Measurements from ENCODE around the gene SGO2.
A peak's percentile ranks its signal among the peaks of the same experiment; 100 is the strongest.

SGO2 gene

DNA sequence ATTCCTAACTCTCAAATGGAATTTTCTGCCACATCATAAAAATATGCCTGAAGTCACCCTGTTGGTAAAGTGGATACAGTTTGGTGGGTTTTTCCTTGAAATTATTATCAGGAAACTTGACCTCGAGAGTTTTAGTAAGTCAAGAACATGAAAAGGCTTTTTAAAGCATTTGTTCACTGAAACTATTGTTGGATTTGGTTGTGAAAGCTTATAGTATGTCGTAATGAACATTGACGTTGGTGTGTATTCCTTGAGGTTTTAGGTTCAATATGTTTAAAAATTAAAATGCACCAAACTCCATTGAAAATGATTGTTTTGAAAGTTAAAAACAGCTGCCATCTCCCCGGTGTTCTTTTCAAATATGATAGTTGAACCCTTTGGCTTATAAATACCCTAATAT lies 90.6 kb downstream of the SGO2 start:
- TF ChIP-seq GATA3 (IDR thresholded peaks at IDR 0.05; ENCODE audit: low read depth, low read length) (no peak), GATA2 (IDR thresholded peaks at IDR 0.05; ENCODE audit: low read depth, low read length) (no peak)

DNA sequence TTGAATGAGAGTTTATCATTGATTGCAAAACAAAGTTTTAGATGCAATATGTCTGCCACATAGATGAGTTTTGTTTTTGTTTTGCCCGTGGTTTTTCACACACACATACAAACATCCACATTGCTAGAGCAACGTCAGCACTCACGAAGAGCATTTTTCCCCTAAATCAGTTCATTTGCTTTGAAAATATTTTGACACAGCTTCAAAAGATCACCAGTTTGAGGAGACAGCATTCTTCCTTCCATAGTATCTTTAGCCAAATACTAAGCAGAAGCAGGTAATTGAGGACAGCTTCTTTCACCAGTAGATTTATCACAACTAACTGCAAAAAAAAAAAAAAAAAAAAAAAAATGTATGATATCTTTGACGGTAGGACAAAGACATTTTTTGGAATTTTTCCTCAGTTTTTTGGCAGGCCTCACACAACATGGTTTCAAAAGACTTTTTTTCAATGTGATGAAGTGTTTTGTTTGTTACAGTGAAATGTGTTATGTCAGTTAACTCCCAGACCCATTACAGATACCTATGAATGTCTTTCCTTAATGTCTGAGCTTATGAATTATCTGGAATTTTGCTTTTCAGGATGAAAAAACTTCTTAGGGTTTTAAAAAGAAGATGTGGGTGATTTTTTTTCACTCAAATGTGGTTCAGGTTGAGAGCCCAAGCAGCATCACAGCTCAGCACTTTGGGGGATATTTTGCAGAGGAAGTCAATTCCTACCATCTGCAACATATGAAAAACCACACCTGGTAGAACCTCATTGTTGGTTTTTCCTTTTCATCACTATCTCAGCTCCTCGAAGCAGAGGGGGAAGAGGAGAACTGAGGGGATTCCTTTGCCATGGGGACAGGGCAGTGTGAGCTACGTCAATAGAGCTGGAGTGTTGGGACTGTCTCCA lies 91.4 kb downstream of the SGO2 start:
- TF ChIP-seq GATA2 (IDR thresholded peaks at IDR 0.05; ENCODE audit: low read depth, low read length), result no peak
- no peak for TF ChIP-seq GATA3 (IDR thresholded peaks at IDR 0.05; ENCODE audit: low read depth, low read length)

DNA sequence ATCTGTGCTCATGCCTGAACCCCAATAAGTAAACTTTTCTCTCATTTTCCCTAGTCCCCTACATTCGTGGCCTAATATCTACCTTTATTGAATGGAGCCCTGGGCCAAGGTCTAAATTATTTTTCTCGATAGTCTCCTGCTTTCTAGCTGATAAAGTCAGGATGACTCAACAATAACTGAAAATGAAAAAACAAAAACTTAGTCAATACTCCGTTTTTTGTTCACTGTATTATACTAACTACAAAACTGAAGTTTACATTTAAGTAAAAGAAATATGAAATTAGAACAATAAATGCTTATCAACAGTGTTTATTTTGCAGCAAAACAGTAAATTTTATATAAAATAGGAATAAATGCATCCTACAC lies 92.0 kb downstream of the SGO2 start:
- TF ChIP-seq GATA3 (IDR thresholded peaks at IDR 0.05; ENCODE audit: low read depth, low read length) (no peak), GATA2 (IDR thresholded peaks at IDR 0.05; ENCODE audit: low read depth, low read length) (no peak)

DNA sequence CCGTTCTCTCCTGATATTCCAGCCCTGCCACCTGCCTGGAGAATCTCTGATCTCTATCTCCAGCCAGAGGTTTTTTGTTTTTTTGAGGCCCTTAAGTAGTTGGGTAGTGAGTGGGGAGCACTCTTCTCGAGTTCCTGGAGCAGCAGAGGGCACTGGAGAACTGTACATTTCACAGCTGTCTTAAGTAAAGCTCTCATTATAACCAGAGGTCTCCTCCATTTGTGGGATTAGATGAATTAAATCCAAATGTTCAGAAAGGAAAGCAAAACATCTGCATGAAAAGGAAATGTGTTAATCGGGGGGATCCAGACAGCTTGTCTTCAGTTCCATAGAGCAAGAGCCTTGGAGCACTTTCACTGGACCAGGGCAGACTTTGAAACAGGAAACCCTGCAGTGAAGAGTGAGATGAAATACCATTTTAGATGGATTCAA lies 92.6 kb downstream of the SGO2 start:
- peak; percentile 52; the same call in 1 of the 2 replicates for TF ChIP-seq GATA2 (IDR thresholded peaks at IDR 0.05; ENCODE audit: low read depth, low read length)
- TF ChIP-seq GATA3 (IDR thresholded peaks at IDR 0.05; ENCODE audit: low read depth, low read length), result 0 out of 2 replicates have a peak, but pooled peaks have one; percentile 5

DNA sequence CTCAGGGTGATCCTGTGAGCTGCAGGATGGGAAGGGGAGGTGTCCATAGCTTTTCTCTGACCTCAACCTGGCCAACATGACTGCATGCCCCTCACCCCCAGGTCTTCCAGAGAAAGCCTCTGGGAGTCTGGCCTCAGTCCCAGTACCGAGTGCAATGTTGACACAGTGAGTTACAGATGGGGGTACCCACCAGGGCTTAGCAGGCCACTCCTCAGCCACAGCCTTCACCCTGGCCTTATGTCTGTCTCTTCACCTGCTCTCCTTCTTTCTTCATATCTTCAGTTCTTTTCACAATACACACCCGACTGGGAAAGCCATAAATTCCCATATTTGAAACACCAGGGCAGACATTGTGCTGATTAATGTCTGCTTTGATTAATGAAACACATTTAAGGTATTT lies 93.3 kb downstream of the SGO2 start:
- no peak for TF ChIP-seq GATA2 (IDR thresholded peaks at IDR 0.05; ENCODE audit: low read depth, low read length)
- TF ChIP-seq GATA3 (IDR thresholded peaks at IDR 0.05; ENCODE audit: low read depth, low read length), result no peak

DNA sequence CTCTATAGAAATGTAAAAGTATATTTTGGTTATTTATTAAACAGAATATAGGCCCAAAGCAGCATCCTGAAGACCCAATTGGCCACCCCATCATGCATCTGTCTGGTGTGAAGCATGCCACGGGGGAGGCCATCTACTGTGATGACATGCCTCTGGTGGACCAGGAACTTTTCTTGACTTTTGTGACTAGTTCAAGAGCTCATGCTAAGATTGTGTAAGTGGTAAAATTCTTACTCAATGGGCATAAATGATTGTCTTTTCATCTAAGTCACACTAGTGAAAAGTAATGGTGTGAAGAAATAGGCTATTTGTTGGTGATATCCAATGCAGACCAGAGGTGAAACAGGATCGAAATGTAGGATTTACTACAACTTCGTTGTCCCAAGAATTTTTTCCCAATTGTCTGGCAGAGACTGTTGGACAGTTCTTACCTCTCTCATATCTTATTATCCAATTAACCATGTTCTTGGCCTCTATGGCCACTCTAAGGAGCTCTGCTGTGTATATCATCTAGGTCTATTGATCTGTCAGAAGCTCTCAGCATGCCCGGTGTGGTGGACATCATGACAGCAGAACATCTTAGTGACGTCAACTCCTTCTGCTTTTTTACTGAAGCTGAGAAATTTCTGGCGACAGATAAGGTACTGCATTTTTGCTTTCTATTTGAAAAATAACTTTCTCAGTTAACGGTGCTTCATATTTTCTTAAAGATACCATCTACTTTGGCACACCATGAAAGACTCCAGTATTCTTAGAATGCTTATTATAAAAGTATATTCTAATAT lies 94.8 kb downstream of the SGO2 start:
- TF ChIP-seq GATA3 (IDR thresholded peaks at IDR 0.05; ENCODE audit: low read depth, low read length) (no peak), GATA2 (IDR thresholded peaks at IDR 0.05; ENCODE audit: low read depth, low read length) (no peak)

DNA sequence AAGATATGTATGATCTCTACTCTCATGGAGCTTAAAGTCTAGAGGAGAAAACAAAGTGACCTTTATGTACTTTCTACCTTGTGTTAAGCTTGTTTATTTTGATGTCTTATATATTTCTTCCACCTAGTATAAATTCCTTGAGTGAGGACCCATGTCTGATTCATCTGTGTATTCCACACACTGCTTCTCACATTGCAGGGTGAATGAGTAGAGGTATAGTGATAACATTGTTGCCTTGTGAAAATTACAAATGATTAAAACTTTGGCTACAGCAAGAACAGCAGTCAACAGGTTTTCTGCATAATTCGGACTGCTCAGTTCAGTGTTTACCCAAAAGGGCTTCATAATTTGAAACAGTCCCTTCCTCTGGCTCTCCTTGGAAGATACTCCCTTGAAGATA lies 96.1 kb downstream of the SGO2 start:
- no peak for TF ChIP-seq GATA3 (IDR thresholded peaks at IDR 0.05; ENCODE audit: low read depth, low read length)
- no peak for TF ChIP-seq GATA2 (IDR thresholded peaks at IDR 0.05; ENCODE audit: low read depth, low read length)

DNA sequence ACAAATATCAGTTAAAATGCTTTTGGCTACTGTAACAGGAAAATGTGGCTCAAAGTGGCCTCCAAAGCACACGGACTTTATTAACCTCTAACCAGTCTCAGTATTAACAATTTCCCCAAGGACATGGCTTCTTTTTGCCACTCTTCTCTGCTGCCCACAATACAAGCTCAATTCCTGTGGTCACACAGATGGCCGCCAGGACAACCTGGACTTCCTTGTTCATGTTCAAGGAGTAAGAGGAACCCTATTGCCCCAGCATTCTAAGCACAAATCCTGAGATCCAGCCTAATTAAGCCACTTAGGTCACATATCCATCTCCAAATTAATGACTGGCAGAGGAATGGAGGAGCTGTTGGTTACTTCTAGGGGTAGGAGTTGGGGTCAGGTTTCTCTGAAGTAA lies 98.0 kb downstream of the SGO2 start:
- TF ChIP-seq GATA3 (IDR thresholded peaks at IDR 0.05; ENCODE audit: low read depth, low read length) (no peak), GATA2 (IDR thresholded peaks at IDR 0.05; ENCODE audit: low read depth, low read length) (no peak)

DNA sequence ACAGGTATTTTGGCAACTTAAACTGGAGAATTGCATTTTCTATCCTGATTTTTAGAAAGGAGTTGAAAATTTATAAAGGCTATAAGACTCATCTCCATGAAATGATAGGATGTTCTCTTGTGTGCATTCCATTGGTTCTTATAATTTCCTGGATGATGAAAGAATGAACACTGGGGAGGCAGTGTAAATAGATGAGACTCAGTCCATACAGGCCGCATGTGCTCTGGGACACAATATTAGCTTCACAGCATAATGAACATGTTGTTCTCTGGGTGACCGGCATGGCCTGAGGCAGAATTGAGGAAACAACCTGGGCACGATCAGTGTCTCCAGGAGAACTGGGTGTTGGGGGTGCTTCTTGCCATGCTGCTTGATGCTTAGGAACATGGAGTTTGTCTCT lies 98.7 kb downstream of the SGO2 start:
- no peak for TF ChIP-seq GATA3 (IDR thresholded peaks at IDR 0.05; ENCODE audit: low read depth, low read length)
- no peak for TF ChIP-seq GATA2 (IDR thresholded peaks at IDR 0.05; ENCODE audit: low read depth, low read length)

DNA sequence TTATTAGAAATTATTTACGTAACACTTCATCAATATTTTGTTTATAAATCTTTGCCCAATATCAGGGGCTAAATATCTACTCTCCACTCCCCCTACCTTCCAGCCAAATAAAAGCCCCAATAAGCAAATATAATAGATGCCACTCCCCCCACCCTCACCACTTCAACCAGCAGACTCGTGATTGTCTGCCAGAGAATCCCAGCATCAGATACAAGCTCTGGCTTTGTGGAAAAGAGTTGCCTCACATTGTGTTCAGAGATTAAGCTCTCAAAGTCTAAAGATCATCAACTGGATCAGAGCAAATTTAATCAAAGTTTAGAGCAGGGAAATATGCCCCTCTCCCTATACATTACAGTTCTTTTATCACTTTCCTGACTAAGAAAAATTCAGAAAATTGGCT lies 99.3 kb downstream of the SGO2 start:
- TF ChIP-seq GATA2 (IDR thresholded peaks at IDR 0.05; ENCODE audit: low read depth, low read length), result no peak
- TF ChIP-seq GATA3 (IDR thresholded peaks at IDR 0.05; ENCODE audit: low read depth, low read length), result no peak

DNA sequence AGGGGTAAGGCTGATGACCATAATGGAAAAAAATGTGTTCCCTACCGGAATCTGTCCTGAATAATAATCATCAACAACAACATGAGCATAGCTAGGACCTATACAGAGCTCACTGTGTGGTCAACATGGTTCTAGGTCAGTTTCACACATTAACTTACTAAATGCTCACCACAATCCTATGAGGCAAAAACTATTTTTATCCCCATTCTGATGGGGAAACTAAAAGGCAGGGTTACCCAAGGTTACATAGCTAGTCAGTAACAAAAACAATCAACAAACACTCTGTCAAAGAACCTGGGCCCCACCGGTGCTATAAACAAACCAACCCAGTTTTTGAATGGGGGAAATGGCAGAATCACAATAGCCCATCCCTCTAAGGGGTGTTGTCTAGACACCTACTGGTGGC lies 100.0 kb downstream of the SGO2 start:
- TF ChIP-seq GATA3 (IDR thresholded peaks at IDR 0.05; ENCODE audit: low read depth, low read length), result no peak
- no peak for TF ChIP-seq GATA2 (IDR thresholded peaks at IDR 0.05; ENCODE audit: low read depth, low read length)

DNA sequence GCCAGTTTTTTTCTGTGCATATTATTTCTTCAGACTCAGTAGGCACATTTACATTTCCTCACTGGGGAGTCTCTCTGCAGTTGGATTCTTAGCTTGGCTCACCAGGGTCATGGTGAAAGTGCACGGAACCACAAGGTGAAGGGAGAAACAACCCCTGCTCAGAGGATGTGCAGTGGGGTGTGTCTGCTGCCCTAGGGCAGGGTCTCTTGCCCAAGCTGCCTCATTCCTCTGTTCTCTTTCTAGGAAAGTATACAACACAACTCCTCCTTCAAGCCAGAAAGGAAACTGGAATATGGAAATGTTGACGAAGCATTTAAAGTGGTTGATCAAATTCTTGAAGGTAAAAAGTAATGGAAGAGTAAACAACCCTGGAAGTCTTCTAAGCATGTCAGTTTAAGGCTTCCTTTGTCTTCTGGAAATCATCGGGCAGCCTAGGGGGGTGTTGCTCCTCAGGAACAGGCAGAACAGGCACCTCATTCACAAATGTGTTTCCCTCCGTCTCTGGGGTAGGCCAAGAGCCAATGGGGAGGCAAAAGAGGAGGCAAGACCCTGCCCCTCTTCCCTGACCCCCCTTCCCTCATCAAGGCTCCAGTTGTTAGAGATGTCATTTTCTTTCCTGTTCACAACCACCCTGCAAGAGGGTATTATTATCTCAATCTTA lies 101.2 kb downstream of the SGO2 start:
- no peak for TF ChIP-seq GATA2 (IDR thresholded peaks at IDR 0.05; ENCODE audit: low read depth, low read length)
- TF ChIP-seq GATA3 (IDR thresholded peaks at IDR 0.05; ENCODE audit: low read depth, low read length), result no peak

DNA sequence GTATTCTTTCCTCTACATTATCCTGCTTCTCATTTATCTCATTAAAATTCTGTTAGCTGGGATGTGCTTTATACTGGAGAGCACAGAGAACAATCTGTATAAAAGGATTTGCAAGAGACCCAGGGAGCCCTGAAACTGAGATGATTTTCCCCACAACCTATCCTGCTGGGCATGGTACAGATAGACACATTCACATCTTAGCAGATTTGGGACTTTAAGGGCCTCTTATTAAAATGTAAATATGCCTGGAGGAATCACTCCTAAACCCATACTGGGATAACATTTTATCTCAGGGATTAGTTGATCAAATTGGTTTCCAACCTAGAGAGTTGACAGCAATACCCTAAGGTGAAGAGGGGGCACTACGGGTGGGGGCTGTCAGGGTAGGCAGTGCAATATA lies 105.3 kb downstream of the SGO2 start:
- TF ChIP-seq GATA2 (IDR thresholded peaks at IDR 0.05; ENCODE audit: low read depth, low read length) (no peak), GATA3 (IDR thresholded peaks at IDR 0.05; ENCODE audit: low read depth, low read length) (no peak)

All from SH-SY5Y (cell line).